ENCODE measurements around the gene MYO3B.

MYO3B gene

GRCh38 chr2:170484552-170484951 is 306.6 kb downstream of the MYO3B start:
- DNase-seq (ENCODE audit: low read depth): no peak
- no peak overlapping the region for H3K4me3 ChIP-seq (replicated peaks; ENCODE audit: low read depth, low read length)
- no peak for TF ChIP-seq CTCF (IDR thresholded peaks at IDR 0.05; ENCODE audit: low read length, missing control alignments)

GRCh38 chr2:170485254-170486026 is 307.5 kb downstream of the MYO3B start:
- DNase-seq (ENCODE audit: low read depth): no peak
- no peak for TF ChIP-seq CTCF (IDR thresholded peaks at IDR 0.05; ENCODE audit: low read length, missing control alignments)
- H3K4me3 ChIP-seq (replicated peaks; ENCODE audit: low read depth, low read length): no peak overlapping the region

DNA sequence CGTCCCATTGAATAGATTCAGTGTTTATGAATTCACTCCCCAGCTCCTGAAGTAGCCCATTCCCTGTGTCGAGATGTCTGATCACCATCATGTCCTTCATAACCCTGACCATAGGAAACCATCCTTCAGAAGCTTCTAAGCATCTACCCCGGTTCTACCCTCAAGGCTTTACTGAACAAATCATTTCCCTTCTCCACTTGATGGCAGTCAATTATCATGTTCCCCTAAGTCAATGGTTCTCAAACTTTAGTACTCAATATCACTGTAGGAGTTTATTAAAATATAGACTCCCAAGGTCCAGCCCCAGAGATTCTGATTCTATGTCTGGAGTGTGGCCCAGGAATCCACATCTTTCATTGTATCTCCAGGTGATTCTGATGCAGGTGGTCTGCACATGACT is 308.8 kb downstream of the MYO3B start:
- no peak for DNase-seq (ENCODE audit: low read depth)
- TF ChIP-seq CTCF (IDR thresholded peaks at IDR 0.05; ENCODE audit: low read length, missing control alignments): no peak
- H3K4me3 ChIP-seq (replicated peaks; ENCODE audit: low read depth, low read length): no peak overlapping the region

DNA sequence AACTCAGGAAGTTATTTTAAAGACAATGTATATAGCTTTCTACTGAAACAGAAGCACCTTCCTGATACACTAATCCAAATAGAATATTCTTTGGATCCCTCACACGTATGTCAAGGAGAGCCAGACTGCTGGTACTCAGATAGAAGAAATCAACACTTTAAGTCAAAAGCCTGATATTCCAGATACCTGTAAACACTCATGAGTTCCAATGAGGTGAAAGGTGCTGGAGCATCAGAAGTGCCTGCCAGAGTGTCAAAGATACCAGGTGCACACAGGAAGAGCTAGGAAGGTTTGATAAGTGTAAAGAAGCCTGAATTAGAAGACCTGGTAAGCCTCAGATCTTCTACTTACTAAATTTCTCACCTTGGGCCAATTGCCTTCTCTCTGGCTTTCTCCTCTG is 310.9 kb downstream of the MYO3B start:
- no peak overlapping the region for H3K4me3 ChIP-seq (replicated peaks; ENCODE audit: low read depth, low read length)
- no peak for TF ChIP-seq CTCF (IDR thresholded peaks at IDR 0.05; ENCODE audit: low read length, missing control alignments)
- no peak for DNase-seq (ENCODE audit: low read depth)

GRCh38 chr2:170492010-170492409 is 314.1 kb downstream of the MYO3B start:
- H3K4me3 ChIP-seq (replicated peaks; ENCODE audit: low read depth, low read length): no peak overlapping the region
- no peak for DNase-seq (ENCODE audit: low read depth)
- TF ChIP-seq CTCF (IDR thresholded peaks at IDR 0.05; ENCODE audit: low read length, missing control alignments): no peak

DNA sequence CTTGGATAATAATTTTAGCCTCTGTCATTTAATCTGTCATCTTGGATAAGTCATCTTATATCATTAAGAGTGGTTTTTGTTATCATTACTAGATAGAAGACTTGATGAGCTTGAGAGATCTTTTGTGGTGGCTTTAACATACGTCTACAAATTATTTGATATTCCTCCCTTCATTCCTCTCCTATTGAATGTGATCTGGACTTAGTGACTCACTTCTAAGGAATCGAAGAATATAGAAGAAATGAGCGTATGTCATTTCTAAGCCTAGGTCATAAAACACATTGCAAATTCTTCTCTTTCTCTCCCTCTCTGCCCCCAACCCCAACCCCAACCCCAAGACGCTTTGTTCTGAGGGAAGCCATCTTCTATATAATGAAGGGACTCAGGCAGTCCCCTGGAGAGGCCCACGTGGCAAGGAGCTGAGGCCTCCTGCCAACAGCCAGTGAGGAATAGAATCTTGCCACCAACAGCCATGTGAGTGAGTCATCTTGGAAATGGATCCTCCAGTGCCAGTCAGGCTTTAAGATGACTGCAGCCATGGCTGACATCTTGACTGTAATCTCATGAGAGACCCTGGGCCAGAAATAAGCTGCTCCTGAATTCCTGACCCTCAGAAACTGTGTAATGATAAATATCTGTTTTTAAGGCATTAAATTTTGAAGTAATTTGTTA is 315.6 kb downstream of the MYO3B start:
- H3K4me3 ChIP-seq (replicated peaks; ENCODE audit: low read depth, low read length): no peak overlapping the region
- no peak for DNase-seq (ENCODE audit: low read depth)
- no peak for TF ChIP-seq CTCF (IDR thresholded peaks at IDR 0.05; ENCODE audit: low read length, missing control alignments)
